Neural cell (in vitro differentiated cells): ENCODE measurements around the gene HGD. TPM values are rescaled to one million over a fixed set of nuclear protein-coding genes. Genes with fewer than 3 reads are reported as not detected.

ENCODE experiments used
- H2AFZ ChIP-seq: fragments of 200-600, 300-800 bp; sonication (generic), shearing (Covaris generic); 2 replicates; pipeline ENCODE4 v1.6.0; 2014; ENCODE audit warnings: low read depth, mild to moderate bottlenecking, antibody characterized with exemption, low read length, moderate library complexity
- H3F3A ChIP-seq: fragments of 200-600 bp; shearing (Covaris generic); 2 replicates; pipeline ENCODE4 v1.6.1; 2016; ENCODE audit warnings: mild to moderate bottlenecking, moderate library complexity, mixed read lengths, antibody characterized with exemption, low read length; ENCODE audit not compliant: insufficient read depth, poor library complexity, severe bottlenecking
- H3K27ac ChIP-seq: fragments of 200-600, 300-800 bp; sonication (generic), shearing (Covaris generic); 2 replicates; pipeline ENCODE4 v1.5.1; 2014; ENCODE audit warnings: mild to moderate bottlenecking, low read length, moderate library complexity
- H3K27me3 ChIP-seq: fragments of 300-800, 200-600 bp; sonication (generic), shearing (Covaris generic); 2 replicates; pipeline ENCODE4 v1.6.0; 2014; ENCODE audit warnings: mild to moderate bottlenecking, low read depth, low read length, moderate library complexity; ENCODE audit not compliant: insufficient read depth
- H3K36me3 ChIP-seq: fragments of 300-800, 200-600 bp; sonication (generic), shearing (Covaris generic); 2 replicates; pipeline ENCODE4 v1.5.1; 2014; ENCODE audit warnings: mild to moderate bottlenecking, antibody characterized with exemption, low read length, moderate library complexity; ENCODE audit not compliant: insufficient read depth
- H3K4me2 ChIP-seq: fragments of 300-800, 200-600 bp; sonication (generic), shearing (Covaris generic); 2 replicates; pipeline ENCODE4 v1.6.0; 2014; ENCODE audit warnings: mild to moderate bottlenecking, low read length
- H3K4me3 ChIP-seq: fragments of 300-800, 200-600 bp; sonication (generic), shearing (Covaris generic); 2 replicates; pipeline ENCODE4 v1.5.1; 2014; ENCODE audit warnings: mild to moderate bottlenecking, low read length, moderate library complexity
- H3K79me2 ChIP-seq: fragments of 200-600 bp; shearing (Covaris generic); replicated peaks from 2 replicates; pipeline ENCODE4 v1.6.0; 2014; ENCODE audit warnings: mild to moderate bottlenecking, low read length, moderate library complexity; ENCODE audit not compliant: insufficient read depth
- H3K9ac ChIP-seq: fragments of 300-800, 200-600 bp; sonication (generic), shearing (Covaris generic); 2 replicates; pipeline ENCODE4 v1.6.1; 2016; ENCODE audit warnings: mild to moderate bottlenecking, low read length, mixed read lengths
- H3K9me2 ChIP-seq: fragments of 200-600 bp; shearing (Covaris generic); 2 replicates; pipeline ENCODE4 v1.6.1; 2016; ENCODE audit warnings: mild to moderate bottlenecking, low read length, mixed read lengths; ENCODE audit not compliant: insufficient read depth
- H3K9me3 ChIP-seq: fragments of 200-600, 300-800 bp; sonication (generic), shearing (Covaris generic); 2 replicates; pipeline ENCODE4 v1.6.1; 2016; ENCODE audit warnings: mild to moderate bottlenecking, mixed run types, low read length, moderate library complexity, mixed read lengths
- H4K20me1 ChIP-seq: fragments of 200-600 bp; shearing (Covaris generic); 2 replicates; pipeline ENCODE4 v1.6.1; 2016; ENCODE audit warnings: mild to moderate bottlenecking, mixed run types; ENCODE audit not compliant: insufficient read depth
- EP300 ChIP-seq: fragments of 450-650 bp; conservative IDR thresholded peaks from 2 replicates; pipeline ENCODE4 v1.6.1; 2014; ENCODE audit warnings: antibody characterized with exemption, mild to moderate bottlenecking, moderate library complexity; ENCODE audit not compliant: poor library complexity, severe bottlenecking
- EZH2 ChIP-seq: fragments of 200-600, 300-800 bp; shearing (Covaris generic), sonication (generic); IDR thresholded peaks from 2 replicates; pipeline ENCODE4 v1.6.1; 2014; ENCODE audit warnings: antibody characterized with exemption, low read length, borderline replicate concordance, mild to moderate bottlenecking; ENCODE audit not compliant: insufficient read depth, poor library complexity, severe bottlenecking
- MXI1 ChIP-seq: fragments of 450-650 bp; conservative IDR thresholded peaks from 2 replicates; pipeline ENCODE4 v1.6.1; 2014; ENCODE audit warnings: antibody characterized with exemption, mild to moderate bottlenecking; ENCODE audit not compliant: poor library complexity, severe bottlenecking
- POLR2AphosphoS5 ChIP-seq: IDR thresholded peaks from 2 replicates; pipeline ENCODE4 v1.6.1; 2012
- RAD21 ChIP-seq: fragments of 450-650 bp; conservative IDR thresholded peaks from 2 replicates; pipeline ENCODE4 v1.6.1; 2014; ENCODE audit warnings: antibody characterized with exemption, mild to moderate bottlenecking, moderate library complexity
- REST ChIP-seq: IDR thresholded peaks from 2 replicates; pipeline ENCODE4 v1.6.1; 2012; ENCODE audit warnings: borderline replicate concordance
- SMC3 ChIP-seq: fragments of 450-650 bp; conservative IDR thresholded peaks from 2 replicates; pipeline ENCODE4 v1.6.1; 2014; ENCODE audit warnings: antibody characterized with exemption, mild to moderate bottlenecking, moderate library complexity; ENCODE audit not compliant: poor library complexity
- TAF1 ChIP-seq: IDR thresholded peaks from 2 replicates; pipeline ENCODE4 v1.6.1; 2012; ENCODE audit warnings: low read depth
- polyA plus RNA-seq: library from polyadenylated mRNA; depleted of rRNA; stranded (reverse); fragments of >200 nt; gene quantifications from 2 replicates; pipeline ENCODE4 v1.2.3, GENCODE V29; 2014
- TF ChIP-seq, protein P1 (sequence below): fragments of 450-650 bp; IDR thresholded peaks from 2 replicates; pipeline ENCODE4 v1.5.1; 2014; ENCODE audit warnings: antibody characterized with exemption, mild to moderate bottlenecking, moderate library complexity; ENCODE audit not compliant: poor library complexity, severe bottlenecking

Gene HGD
- polyA plus RNA-seq, 1 donor from 2014 or later: not detected

GRCh38 chr3:120685411-120685810, 3.4 kb upstream of the HGD start:
- H3K79me2 ChIP-seq: no peaks in the 10 kb centered on the region

GRCh38 chr3:120684896-120685295, 2.9 kb upstream of the HGD start:
- Histone ChIP-seq H2AFZ (no peak overlapping the region), H3K9ac (no peak overlapping the region), H3K27ac (no peak overlapping the region), H3K36me3 (no peaks in the 10 kb centered on the region), H3K79me2 (no peaks in the 10 kb centered on the region), H3K4me3 (no peak overlapping the region), H3F3A (no peaks in the 10 kb centered on the region), H3K27me3 (no peaks in the 10 kb centered on the region), H3K4me2 (no peak overlapping the region), H4K20me1 (no peaks in the 10 kb centered on the region), H3K9me2 (no peaks in the 10 kb centered on the region), H3K9me3 (no peaks in the 10 kb centered on the region)
- TF ChIP-seq REST: no peak
- no peak for TF ChIP-seq POLR2AphosphoS5
- TF ChIP-seq, protein P1, sequence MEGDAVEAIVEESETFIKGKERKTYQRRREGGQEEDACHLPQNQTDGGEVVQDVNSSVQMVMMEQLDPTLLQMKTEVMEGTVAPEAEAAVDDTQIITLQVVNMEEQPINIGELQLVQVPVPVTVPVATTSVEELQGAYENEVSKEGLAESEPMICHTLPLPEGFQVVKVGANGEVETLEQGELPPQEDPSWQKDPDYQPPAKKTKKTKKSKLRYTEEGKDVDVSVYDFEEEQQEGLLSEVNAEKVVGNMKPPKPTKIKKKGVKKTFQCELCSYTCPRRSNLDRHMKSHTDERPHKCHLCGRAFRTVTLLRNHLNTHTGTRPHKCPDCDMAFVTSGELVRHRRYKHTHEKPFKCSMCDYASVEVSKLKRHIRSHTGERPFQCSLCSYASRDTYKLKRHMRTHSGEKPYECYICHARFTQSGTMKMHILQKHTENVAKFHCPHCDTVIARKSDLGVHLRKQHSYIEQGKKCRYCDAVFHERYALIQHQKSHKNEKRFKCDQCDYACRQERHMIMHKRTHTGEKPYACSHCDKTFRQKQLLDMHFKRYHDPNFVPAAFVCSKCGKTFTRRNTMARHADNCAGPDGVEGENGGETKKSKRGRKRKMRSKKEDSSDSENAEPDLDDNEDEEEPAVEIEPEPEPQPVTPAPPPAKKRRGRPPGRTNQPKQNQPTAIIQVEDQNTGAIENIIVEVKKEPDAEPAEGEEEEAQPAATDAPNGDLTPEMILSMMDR: no peak
- TF ChIP-seq MXI1: no peak
- TF ChIP-seq EP300: no peak
- TF ChIP-seq EZH2: no peak
- no peak for TF ChIP-seq SMC3
- no peak for TF ChIP-seq RAD21

More at GRCh38 chr3:120685411-120685810, 3.4 kb upstream of the HGD start:
- H3K9me3 ChIP-seq: no peaks in the 10 kb centered on the region
- H3F3A ChIP-seq: no peaks in the 10 kb centered on the region
- H3K9ac ChIP-seq: no peak overlapping the region
- no peaks in the 10 kb centered on the region for H4K20me1 ChIP-seq
- H3K27me3 ChIP-seq: no peaks in the 10 kb centered on the region
- no peak overlapping the region for H2AFZ ChIP-seq
- no peaks in the 10 kb centered on the region for H3K36me3 ChIP-seq
- H3K4me2 ChIP-seq: no peak overlapping the region
- no peak overlapping the region for H3K4me3 ChIP-seq
- TF ChIP-seq EP300 (no peak), SMC3 (no peak), POLR2AphosphoS5 (no peak), EZH2 (no peak), RAD21 (no peak), TAF1 (no peak), MXI1 (no peak), REST (no peak)
- TF ChIP-seq, protein P1: no peak
- no peaks in the 10 kb centered on the region for H3K9me2 ChIP-seq
- H3K27ac ChIP-seq: no peak overlapping the region
